OCI-LY3 (cell line): Measurements from ENCODE around the gene MGAT5B.

Experiments used
- H2AFZ ChIP-seq: fragments of 200-600, 300-600 bp; shearing (Covaris generic); 2 replicates; pipeline ENCODE4 v1.6.0; 2014; ENCODE audit warnings: antibody characterized with exemption, low read depth, low read length
- H3K27ac ChIP-seq: fragments of 200-600, 300-600 bp; sonication (generic); 2 replicates; pipeline ENCODE4 v1.5.1; 2014; ENCODE audit warnings: mild to moderate bottlenecking, low read length, moderate library complexity, mixed read lengths
- H3K27me3 ChIP-seq: fragments of 200-600, 300-600 bp; sonication (generic); 2 replicates; pipeline ENCODE4 v1.6.1; 2014; ENCODE audit warnings: low read depth, low read length, mixed read lengths
- H3K36me3 ChIP-seq: fragments of 200-600, 300-600 bp; sonication (generic); replicated peaks from 2 replicates; pipeline ENCODE3; 2014; ENCODE audit warnings: low read depth, low read length, mixed read lengths
- H3K4me1 ChIP-seq: fragments of 300-600, 200-600 bp; sonication (generic); 2 replicates; pipeline ENCODE4 v1.6.1; 2014; ENCODE audit warnings: low read length, mixed read lengths
- H3K4me2 ChIP-seq: fragments of 200-600, 300-600 bp; sonication (generic); 2 replicates; pipeline ENCODE4 v1.6.1; 2014; ENCODE audit warnings: low read length, mixed read lengths
- H3K4me3 ChIP-seq: fragments of 300-600, 200-600 bp; sonication (generic); 2 replicates; pipeline ENCODE4 v1.5.1; 2014; ENCODE audit warnings: antibody characterized with exemption, mild to moderate bottlenecking, low read length, moderate library complexity
- H3K79me2 ChIP-seq: fragments of 300-600, 200-600 bp; shearing (Covaris generic); 2 replicates; pipeline ENCODE4 v1.6.1; 2014; ENCODE audit warnings: mild to moderate bottlenecking, low read length, mixed read lengths
- H3K9ac ChIP-seq: fragments of 300-600, 200-600 bp; shearing (Covaris generic); 2 replicates; pipeline ENCODE4 v1.6.0; 2014; ENCODE audit warnings: mild to moderate bottlenecking, low read length, moderate library complexity
- H3K9me3 ChIP-seq: fragments of 200-600, 300-600 bp; shearing (Covaris generic); 2 replicates; pipeline ENCODE4 v1.6.1; 2014; ENCODE audit warnings: low read length, mixed read lengths; ENCODE audit not compliant: insufficient read depth
- H4K20me1 ChIP-seq: fragments of 200-600, 300-600 bp; sonication (generic); 2 replicates; pipeline ENCODE4 v1.6.1; 2016; ENCODE audit warnings: low read length, mixed read lengths; ENCODE audit not compliant: insufficient read depth
- EZH2phosphoT487 ChIP-seq: fragments of 200-600 bp; shearing (Covaris generic); IDR thresholded peaks from 2 replicates; pipeline ENCODE4 v1.6.1; 2018; ENCODE audit warnings: antibody characterized with exemption, mixed run types, low read depth
- TF ChIP-seq, protein P1 (sequence below): fragments of 200-600, 300-600 bp; sonication (generic); IDR thresholded peaks from 2 replicates; pipeline ENCODE4 v1.5.1; 2014; ENCODE audit warnings: antibody characterized with exemption, low read length, low read depth

The MGAT5B gene

DNA sequence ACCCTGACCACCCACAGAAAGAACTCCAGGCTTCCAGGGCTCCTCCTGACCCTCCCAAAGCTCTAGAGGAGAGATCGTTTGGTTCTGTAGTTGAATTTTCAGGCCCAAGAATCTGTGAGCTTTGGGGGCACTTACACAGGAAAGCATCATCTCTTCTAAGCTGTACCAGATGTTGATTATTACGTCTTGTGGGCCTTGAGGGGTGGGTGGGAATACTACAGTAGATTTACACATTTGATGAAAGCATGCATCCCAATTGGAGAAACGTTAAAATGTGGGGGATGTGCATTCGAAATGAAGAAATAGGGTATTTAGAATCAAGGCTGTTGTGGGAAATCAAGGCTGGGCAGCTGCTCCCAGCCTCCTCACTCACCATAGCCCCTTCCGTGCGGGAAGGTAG, 61.9 kb downstream of the MGAT5B start:
- TF ChIP-seq, protein P1, sequence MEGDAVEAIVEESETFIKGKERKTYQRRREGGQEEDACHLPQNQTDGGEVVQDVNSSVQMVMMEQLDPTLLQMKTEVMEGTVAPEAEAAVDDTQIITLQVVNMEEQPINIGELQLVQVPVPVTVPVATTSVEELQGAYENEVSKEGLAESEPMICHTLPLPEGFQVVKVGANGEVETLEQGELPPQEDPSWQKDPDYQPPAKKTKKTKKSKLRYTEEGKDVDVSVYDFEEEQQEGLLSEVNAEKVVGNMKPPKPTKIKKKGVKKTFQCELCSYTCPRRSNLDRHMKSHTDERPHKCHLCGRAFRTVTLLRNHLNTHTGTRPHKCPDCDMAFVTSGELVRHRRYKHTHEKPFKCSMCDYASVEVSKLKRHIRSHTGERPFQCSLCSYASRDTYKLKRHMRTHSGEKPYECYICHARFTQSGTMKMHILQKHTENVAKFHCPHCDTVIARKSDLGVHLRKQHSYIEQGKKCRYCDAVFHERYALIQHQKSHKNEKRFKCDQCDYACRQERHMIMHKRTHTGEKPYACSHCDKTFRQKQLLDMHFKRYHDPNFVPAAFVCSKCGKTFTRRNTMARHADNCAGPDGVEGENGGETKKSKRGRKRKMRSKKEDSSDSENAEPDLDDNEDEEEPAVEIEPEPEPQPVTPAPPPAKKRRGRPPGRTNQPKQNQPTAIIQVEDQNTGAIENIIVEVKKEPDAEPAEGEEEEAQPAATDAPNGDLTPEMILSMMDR = no peak
- no peak for TF ChIP-seq EZH2phosphoT487
- peaks cover 22% of the 10 kb centered on the region for H3K27me3 ChIP-seq
- H3K9ac ChIP-seq = no peak overlapping the region
- no peaks in the 10 kb centered on the region for H3K4me1 ChIP-seq
- H3K27ac ChIP-seq = no peak overlapping the region
- no peak overlapping the region for H2AFZ ChIP-seq
- H4K20me1 ChIP-seq = no peaks in the 10 kb centered on the region
- no peak overlapping the region for H3K4me3 ChIP-seq
- H3K9me3 ChIP-seq = no peaks in the 10 kb centered on the region
- H3K79me2 ChIP-seq = no peaks in the 10 kb centered on the region
- H3K36me3 ChIP-seq = no peaks in the 10 kb centered on the region
- no peak overlapping the region for H3K4me2 ChIP-seq

DNA sequence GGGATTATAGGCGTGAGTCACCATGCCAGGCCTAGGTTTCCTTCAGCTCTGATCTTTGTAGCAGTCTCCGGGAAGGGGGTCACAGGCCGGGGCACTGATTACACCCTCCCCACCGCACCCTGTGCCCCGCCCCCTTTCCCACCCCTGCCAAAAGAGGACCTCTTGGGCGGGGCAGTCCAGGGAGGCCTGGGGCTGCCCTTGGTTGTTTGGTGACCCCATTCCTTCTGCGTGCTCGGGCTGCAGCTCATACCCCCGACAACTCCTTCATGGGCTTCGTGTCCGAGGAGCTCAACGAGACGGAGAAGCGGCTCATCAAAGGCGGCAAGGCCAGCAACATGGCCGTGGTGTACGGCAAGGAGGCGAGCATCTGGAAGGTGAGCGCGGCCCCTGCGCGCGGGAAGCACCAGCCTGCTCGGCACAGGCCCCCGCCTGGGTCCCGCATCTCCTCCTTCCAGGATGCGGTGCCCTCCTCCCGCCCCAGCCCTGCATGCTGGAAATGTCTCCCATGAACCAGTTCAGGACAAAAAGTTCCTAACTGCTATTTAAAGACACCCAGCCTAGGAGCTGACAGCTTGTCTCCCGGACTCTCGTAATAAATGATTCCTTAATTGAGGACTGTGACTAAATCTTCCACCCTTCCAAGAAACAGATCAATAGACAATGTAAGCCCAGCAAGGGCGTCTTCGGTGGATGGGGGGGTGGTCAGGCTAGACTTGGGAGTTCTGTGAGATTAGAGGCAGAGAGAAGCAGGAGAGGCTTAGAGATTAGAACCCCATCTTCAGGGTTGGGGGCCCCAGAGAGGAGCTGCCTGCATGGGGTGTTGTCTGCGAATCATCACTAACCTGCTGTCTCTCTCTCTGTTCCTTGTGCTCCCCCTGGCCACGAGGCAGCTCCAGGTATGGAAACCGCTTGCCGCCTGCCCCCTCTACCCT, 64.5 kb downstream of the MGAT5B start:
- TF ChIP-seq, protein P1 = no peak
- TF ChIP-seq EZH2phosphoT487 = no peak
- no peaks in the 10 kb centered on the region for H3K4me1 ChIP-seq
- no peak overlapping the region for H3K27ac ChIP-seq
- H2AFZ ChIP-seq = no peak overlapping the region
- H3K4me3 ChIP-seq = no peak overlapping the region
- no peaks in the 10 kb centered on the region for H4K20me1 ChIP-seq
- H3K79me2 ChIP-seq = no peaks in the 10 kb centered on the region
- no peak overlapping the region for H3K9ac ChIP-seq
- peaks cover 27% of the 10 kb centered on the region for H3K27me3 ChIP-seq
- no peaks in the 10 kb centered on the region for H3K36me3 ChIP-seq
- H3K4me2 ChIP-seq = no peak overlapping the region
- no peaks in the 10 kb centered on the region for H3K9me3 ChIP-seq

DNA sequence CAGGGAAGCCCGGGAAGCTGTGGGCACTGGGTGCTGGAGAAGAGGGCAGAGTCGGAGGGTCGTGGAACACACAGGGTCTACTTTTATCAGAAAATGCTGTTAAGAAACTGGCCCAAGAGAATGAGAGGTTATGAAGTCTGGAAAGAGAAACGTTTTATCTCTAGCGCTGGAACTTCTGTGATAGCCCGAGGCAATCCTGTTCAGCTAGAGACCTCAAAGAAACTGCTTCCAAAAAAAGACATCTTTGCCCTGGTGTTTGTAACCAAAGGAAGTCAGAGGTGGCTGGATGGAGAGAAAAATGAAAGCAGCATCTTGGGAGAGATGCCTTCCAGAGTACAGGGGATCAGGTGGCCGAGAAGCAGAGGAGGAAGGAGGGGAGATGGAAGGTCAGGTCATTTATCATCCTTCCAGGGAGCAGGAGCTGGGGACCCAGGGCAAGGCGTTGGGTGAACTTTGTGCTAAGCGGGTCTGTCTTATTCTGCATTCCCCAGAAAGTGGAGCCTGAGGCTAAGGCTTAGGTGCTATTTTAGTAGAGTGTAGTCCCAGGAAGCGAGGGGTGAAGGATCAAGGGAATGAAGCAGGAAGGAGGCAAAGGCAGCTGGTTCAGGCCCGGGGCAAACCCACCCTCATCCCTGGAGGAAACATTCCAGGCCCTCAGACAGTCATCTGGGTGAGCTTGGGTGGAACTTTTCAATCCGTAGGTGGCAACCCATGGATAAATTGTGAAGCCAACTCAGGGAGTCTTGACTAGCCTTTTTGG, 66.5 kb downstream of the MGAT5B start:
- no peaks in the 10 kb centered on the region for H3K79me2 ChIP-seq
- no peaks in the 10 kb centered on the region for H4K20me1 ChIP-seq
- peaks cover 24% of the 10 kb centered on the region for H3K27me3 ChIP-seq
- no peak overlapping the region for H3K4me3 ChIP-seq
- H3K4me1 ChIP-seq = no peaks in the 10 kb centered on the region
- no peak overlapping the region for H3K9ac ChIP-seq
- no peaks in the 10 kb centered on the region for H3K36me3 ChIP-seq
- H3K9me3 ChIP-seq = no peaks in the 10 kb centered on the region
- H3K27ac ChIP-seq = no peak overlapping the region
- no peak overlapping the region for H2AFZ ChIP-seq
- no peak for TF ChIP-seq EZH2phosphoT487
- TF ChIP-seq, protein P1 = no peak
- H3K4me2 ChIP-seq = no peak overlapping the region

DNA sequence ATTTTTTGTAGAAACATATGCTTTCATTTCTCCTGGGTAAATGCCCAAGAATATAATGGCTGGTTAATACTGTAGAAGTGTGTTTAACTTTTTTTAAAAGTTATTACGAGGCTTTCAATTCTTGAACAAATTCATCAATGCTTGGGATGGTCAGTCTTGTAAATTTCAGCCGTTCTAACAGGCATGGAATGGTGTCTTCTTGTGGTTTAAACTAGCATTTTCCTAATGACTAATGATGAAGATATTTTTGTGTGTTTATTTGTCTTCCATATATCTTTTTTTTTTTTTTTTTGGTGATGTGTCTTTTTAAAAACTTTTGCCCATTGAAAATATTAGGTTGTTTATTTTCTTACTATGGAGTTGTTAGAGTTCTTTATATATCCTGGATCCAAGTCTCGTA, 67.1 kb downstream of the MGAT5B start:
- H3K4me2 ChIP-seq = no peak overlapping the region

More for the DNA sequence above, 67.1 kb downstream of the MGAT5B start:
- Histone ChIP-seq H3K27me3 (peaks cover 24% of the 10 kb centered on the region), H2AFZ (no peak overlapping the region), H3K9ac (no peak overlapping the region), H3K4me1 (no peaks in the 10 kb centered on the region), H4K20me1 (no peaks in the 10 kb centered on the region), H3K4me3 (no peak overlapping the region), H3K9me3 (no peaks in the 10 kb centered on the region), H3K79me2 (no peaks in the 10 kb centered on the region), H3K27ac (no peak overlapping the region), H3K36me3 (no peaks in the 10 kb centered on the region)
- no peak for TF ChIP-seq EZH2phosphoT487
- TF ChIP-seq, protein P1 = no peak
